ENCODE data around the gene PIP4K2C. TPM values are rescaled to one million over a fixed set of nuclear protein-coding genes. Genes with fewer than 3 reads are reported as not detected.

The PIP4K2C gene
- total and polyA plus RNA-seq, 2 experiments from 2014 or later: 10.8 to 30.6 TPM

DNA sequence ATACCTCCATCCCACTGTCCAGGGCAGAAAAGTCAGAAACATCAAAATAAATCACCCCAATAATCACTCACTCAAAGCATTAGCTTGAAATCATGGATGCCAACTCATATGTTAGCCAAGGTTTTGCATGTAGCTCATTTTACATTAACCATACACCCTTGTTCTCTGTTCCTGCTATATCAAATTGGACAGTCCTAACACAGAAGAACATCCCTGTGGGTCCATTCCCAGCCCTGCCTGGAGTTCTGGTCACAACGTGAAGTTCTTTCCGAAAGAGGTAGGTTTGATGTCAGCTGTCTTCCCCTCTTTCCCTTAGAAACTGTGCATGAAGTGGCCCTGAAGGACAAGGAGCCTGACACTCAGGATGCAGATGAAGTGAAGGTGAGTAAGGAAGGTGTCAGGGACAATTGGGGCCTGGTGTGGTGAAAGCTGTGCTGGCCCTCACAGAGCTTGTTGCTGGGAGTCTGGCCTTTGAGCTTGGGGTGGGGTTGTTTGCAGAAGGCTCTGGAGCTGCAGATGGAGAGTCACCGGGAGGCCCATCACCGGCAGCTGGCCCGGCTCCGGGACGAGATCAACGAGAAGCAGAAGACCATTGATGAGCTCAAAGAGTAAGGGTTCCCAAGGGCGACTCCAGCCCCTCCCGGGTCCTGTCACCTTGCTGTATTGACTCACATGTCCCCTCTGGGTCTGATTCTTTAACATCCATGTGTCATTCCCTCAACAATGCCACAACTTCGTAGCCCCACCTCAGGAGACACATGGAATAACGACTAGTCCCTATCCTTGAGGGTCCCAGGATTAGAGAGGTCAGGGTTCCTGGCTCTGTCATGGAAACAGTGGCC, 15.0 kb upstream of the PIP4K2C start:
- DNase-seq (ENCODE audit: low spot score) (no peak), ATAC-seq (no peak)
- no peak for TF ChIP-seq CREB1 (CRISPR knock-in tag; IDR thresholded peaks at IDR 0.05; ENCODE audit: low read depth)
- TF ChIP-seq, protein P1, sequence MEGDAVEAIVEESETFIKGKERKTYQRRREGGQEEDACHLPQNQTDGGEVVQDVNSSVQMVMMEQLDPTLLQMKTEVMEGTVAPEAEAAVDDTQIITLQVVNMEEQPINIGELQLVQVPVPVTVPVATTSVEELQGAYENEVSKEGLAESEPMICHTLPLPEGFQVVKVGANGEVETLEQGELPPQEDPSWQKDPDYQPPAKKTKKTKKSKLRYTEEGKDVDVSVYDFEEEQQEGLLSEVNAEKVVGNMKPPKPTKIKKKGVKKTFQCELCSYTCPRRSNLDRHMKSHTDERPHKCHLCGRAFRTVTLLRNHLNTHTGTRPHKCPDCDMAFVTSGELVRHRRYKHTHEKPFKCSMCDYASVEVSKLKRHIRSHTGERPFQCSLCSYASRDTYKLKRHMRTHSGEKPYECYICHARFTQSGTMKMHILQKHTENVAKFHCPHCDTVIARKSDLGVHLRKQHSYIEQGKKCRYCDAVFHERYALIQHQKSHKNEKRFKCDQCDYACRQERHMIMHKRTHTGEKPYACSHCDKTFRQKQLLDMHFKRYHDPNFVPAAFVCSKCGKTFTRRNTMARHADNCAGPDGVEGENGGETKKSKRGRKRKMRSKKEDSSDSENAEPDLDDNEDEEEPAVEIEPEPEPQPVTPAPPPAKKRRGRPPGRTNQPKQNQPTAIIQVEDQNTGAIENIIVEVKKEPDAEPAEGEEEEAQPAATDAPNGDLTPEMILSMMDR (conservative IDR thresholded peaks at IDR 0.05; ENCODE audit: low read depth in 2 of 2): no peak
- no peak for TF ChIP-seq ZNF114 (CRISPR knock-in tag; IDR thresholded peaks at IDR 0.05)
- no peak for TF ChIP-seq STAT1 (IDR thresholded peaks at IDR 0.05; ENCODE audit: unreplicated experiment)
- TF ChIP-seq, protein P2, sequence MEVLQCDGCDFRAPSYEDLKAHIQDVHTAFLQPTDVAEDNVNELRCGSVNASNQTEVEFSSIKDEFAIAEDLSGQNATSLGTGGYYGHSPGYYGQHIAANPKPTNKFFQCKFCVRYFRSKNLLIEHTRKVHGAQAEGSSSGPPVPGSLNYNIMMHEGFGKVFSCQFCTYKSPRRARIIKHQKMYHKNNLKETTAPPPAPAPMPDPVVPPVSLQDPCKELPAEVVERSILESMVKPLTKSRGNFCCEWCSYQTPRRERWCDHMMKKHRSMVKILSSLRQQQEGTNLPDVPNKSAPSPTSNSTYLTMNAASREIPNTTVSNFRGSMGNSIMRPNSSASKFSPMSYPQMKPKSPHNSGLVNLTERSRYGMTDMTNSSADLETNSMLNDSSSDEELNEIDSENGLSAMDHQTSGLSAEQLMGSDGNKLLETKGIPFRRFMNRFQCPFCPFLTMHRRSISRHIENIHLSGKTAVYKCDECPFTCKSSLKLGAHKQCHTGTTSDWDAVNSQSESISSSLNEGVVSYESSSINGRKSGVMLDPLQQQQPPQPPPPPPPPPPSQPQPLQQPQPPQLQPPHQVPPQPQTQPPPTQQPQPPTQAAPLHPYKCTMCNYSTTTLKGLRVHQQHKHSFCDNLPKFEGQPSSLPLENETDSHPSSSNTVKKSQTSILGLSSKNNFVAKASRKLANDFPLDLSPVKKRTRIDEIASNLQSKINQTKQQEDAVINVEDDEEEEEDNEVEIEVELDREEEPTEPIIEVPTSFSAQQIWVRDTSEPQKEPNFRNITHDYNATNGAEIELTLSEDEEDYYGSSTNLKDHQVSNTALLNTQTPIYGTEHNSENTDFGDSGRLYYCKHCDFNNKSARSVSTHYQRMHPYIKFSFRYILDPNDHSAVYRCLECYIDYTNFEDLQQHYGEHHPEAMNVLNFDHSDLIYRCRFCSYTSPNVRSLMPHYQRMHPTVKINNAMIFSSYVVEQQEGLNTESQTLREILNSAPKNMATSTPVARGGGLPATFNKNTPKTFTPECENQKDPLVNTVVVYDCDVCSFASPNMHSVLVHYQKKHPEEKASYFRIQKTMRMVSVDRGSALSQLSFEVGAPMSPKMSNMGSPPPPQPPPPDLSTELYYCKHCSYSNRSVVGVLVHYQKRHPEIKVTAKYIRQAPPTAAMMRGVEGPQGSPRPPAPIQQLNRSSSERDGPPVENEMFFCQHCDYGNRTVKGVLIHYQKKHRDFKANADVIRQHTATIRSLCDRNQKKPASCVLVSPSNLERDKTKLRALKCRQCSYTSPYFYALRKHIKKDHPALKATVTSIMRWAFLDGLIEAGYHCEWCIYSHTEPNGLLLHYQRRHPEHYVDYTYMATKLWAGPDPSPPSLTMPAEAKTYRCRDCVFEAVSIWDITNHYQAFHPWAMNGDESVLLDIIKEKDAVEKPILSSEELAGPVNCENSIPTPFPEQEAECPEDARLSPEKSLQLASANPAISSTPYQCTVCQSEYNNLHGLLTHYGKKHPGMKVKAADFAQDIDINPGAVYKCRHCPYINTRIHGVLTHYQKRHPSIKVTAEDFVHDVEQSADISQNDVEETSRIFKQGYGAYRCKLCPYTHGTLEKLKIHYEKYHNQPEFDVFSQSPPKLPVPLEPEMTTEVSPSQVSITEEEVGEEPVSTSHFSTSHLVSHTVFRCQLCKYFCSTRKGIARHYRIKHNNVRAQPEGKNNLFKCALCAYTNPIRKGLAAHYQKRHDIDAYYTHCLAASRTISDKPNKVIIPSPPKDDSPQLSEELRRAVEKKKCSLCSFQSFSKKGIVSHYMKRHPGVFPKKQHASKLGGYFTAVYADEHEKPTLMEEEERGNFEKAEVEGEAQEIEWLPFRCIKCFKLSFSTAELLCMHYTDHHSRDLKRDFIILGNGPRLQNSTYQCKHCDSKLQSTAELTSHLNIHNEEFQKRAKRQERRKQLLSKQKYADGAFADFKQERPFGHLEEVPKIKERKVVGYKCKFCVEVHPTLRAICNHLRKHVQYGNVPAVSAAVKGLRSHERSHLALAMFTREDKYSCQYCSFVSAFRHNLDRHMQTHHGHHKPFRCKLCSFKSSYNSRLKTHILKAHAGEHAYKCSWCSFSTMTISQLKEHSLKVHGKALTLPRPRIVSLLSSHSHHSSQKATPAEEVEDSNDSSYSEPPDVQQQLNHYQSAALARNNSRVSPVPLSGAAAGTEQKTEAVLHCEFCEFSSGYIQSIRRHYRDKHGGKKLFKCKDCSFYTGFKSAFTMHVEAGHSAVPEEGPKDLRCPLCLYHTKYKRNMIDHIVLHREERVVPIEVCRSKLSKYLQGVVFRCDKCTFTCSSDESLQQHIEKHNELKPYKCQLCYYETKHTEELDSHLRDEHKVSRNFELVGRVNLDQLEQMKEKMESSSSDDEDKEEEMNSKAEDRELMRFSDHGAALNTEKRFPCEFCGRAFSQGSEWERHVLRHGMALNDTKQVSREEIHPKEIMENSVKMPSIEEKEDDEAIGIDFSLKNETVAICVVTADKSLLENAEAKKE (CRISPR knock-in tag; IDR thresholded peaks at IDR 0.05): no peak
- TF ChIP-seq, protein P3, sequence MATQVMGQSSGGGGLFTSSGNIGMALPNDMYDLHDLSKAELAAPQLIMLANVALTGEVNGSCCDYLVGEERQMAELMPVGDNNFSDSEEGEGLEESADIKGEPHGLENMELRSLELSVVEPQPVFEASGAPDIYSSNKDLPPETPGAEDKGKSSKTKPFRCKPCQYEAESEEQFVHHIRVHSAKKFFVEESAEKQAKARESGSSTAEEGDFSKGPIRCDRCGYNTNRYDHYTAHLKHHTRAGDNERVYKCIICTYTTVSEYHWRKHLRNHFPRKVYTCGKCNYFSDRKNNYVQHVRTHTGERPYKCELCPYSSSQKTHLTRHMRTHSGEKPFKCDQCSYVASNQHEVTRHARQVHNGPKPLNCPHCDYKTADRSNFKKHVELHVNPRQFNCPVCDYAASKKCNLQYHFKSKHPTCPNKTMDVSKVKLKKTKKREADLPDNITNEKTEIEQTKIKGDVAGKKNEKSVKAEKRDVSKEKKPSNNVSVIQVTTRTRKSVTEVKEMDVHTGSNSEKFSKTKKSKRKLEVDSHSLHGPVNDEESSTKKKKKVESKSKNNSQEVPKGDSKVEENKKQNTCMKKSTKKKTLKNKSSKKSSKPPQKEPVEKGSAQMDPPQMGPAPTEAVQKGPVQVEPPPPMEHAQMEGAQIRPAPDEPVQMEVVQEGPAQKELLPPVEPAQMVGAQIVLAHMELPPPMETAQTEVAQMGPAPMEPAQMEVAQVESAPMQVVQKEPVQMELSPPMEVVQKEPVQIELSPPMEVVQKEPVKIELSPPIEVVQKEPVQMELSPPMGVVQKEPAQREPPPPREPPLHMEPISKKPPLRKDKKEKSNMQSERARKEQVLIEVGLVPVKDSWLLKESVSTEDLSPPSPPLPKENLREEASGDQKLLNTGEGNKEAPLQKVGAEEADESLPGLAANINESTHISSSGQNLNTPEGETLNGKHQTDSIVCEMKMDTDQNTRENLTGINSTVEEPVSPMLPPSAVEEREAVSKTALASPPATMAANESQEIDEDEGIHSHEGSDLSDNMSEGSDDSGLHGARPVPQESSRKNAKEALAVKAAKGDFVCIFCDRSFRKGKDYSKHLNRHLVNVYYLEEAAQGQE (IDR thresholded peaks at IDR 0.05; ENCODE audit: unreplicated experiment): no peak
- no peak for TF ChIP-seq EZH2phosphoT487 (IDR thresholded peaks at IDR 0.05; ENCODE audit: unreplicated experiment)
- TF ChIP-seq POLR2AphosphoS5 (IDR thresholded peaks at IDR 0.05; ENCODE audit: low read depth): no peak
- TF ChIP-seq EZH2 (IDR thresholded peaks at IDR 0.05; ENCODE audit: low read depth, unreplicated experiment): no peak
- H3K27ac Mint-ChIP-seq: no peak overlapping the region
- Histone ChIP-seq H3K36me3 (ENCODE audit: insufficient read depth) (peaks cover 5% of the 10 kb centered on the region), H4K20me1 (replicated peaks; ENCODE audit: insufficient read depth) (peaks cover 4% of the 10 kb centered on the region; the same call in 1 of the 2 replicates), H3K27me3 (ENCODE audit: insufficient read depth) (no peaks in the 10 kb centered on the region), H3F3A (replicated peaks; ENCODE audit: low read depth) (0 out of 2 replicates have a peak, but pooled peaks cover 2% of the 10 kb centered on the region), H2AFZ (no peak overlapping the region), H3K9me2 (ENCODE audit: insufficient read depth) (no peaks in the 10 kb centered on the region), H3K4me3 (no peak overlapping the region), H3K4me1 (ENCODE audit: insufficient read depth) (no peaks in the 10 kb centered on the region), H3K4me2 (no peak overlapping the region), H3K27ac (ENCODE audit: low read depth) (no peak overlapping the region), H3K79me2 (replicated peaks; ENCODE audit: insufficient read depth) (no peaks in the 10 kb centered on the region)
- H3K9me3 Mint-ChIP-seq: no peaks in the 10 kb centered on the region
- H3K27me3 Mint-ChIP-seq (ENCODE audit: insufficient read depth, low read depth, poor library complexity): peaks cover 4% of the 10 kb centered on the region
- H3K36me3 Mint-ChIP-seq (ENCODE audit: low read depth): peaks cover 66% of the 10 kb centered on the region
- no peaks in the 10 kb centered on the region for H3K4me1 Mint-ChIP-seq
- H3K4me3 Mint-ChIP-seq: no peak overlapping the region
